Activated CD4-positive, alpha-beta T cell treated with anti-CD3 and anti-CD28 coated beads, Interleukin-2, amount 50 U/mL, for 48 hours (primary cell): ENCODE data around the gene SPACA4.
A peak's percentile ranks its signal among the peaks of the same experiment; 100 is the strongest.

Experiments
- DNase-seq, 2 experiments: peaks; one replicate each; pipeline ENCODE4 v3.0.0-alpha.2; 2020

SPACA4 gene

GRCh38 chr19:48635966-48636858 is 29.7 kb downstream of the SPACA4 start:
- no peak for DNase-seq

- no peak for DNase-seq
Measured at GRCh38 chr19:48636859-48637448, 30.4 kb downstream of the SPACA4 start, which contains the start of gene DBP. Gene DBP, minus strand, starts transcription at chr19:48637379. Its CDS starts 385 bp downstream, at chr19:48636994.

- peak; percentile 99 for DNase-seq
Measured at GRCh38 chr19:48637449-48637947, 31.0 kb downstream of the SPACA4 start.

GRCh38 chr19:48637948-48638830 is 31.6 kb downstream of the SPACA4 start:
- peak; percentile 65 to 74 for DNase-seq

GRCh38 chr19:48638831-48639381 is 32.4 kb downstream of the SPACA4 start:
- no peak for DNase-seq

GRCh38 chr19:48639483-48640375 is 33.2 kb downstream of the SPACA4 start:
- DNase-seq = no peak

GRCh38 chr19:48641850-48642249 is 35.3 kb downstream of the SPACA4 start:
- no peak for DNase-seq

GRCh38 chr19:48642862-48643261 is 36.3 kb downstream of the SPACA4 start:
- no peak for DNase-seq

- DNase-seq = no peak
Measured at GRCh38 chr19:48644355-48644754, 37.8 kb downstream of the SPACA4 start.

GRCh38 chr19:48644839-48645619 is 38.5 kb downstream of the SPACA4 start:
- peak; percentile 72 to 80 for DNase-seq

- DNase-seq = no peak
Measured at GRCh38 chr19:48645620-48646000, 39.1 kb downstream of the SPACA4 start.

GRCh38 chr19:48646001-48646721 is 39.6 kb downstream of the SPACA4 start, which contains the start of gene CA11:
Gene CA11, minus strand, starts transcription at chr19:48646187. Its CDS starts 555 bp downstream, at chr19:48645632.
- peak; percentile 92 to 95 for DNase-seq

GRCh38 chr19:48646722-48647216 is 40.2 kb downstream of the SPACA4 start:
- no peak for DNase-seq

- no peak for DNase-seq
Measured at GRCh38 chr19:48648134-48648533, 41.6 kb downstream of the SPACA4 start.

GRCh38 chr19:48650974-48651682 is 44.6 kb downstream of the SPACA4 start:
- no peak for DNase-seq

- DNase-seq = no peak
Measured at GRCh38 chr19:48651683-48652048, 45.1 kb downstream of the SPACA4 start.

GRCh38 chr19:48654299-48655059 is 47.9 kb downstream of the SPACA4 start:
- no peak for DNase-seq

- no peak for DNase-seq
Measured at GRCh38 chr19:48656840-48657474, 50.4 kb downstream of the SPACA4 start.
